GM18520 (cell line): ENCODE measurements around the gene TMF1.

Experiments used
- ATAC-seq: cut with Tn5 transposase; IDR thresholded peaks from one replicate; pipeline ENCODE4 v1.9.1; 2021; ENCODE audit not compliant: unreplicated experiment

TMF1 gene

GRCh38 chr3:69080233-69080920 lies 28.2 kb upstream of the TMF1 start, which contains the start of gene UBA3:
Gene UBA3 (minus strand): TSS chr3:69080365. CDS start chr3:69080353, 12 bp downstream.
- ATAC-seq, result peak; percentile 20

- no peak for ATAC-seq
These were observed 27.4 kb upstream of the TMF1 start for GRCh38 chr3:69079269-69080159.

GRCh38 chr3:69072928-69073327 lies 20.8 kb upstream of the TMF1 start:
- no peak for ATAC-seq

- ATAC-seq, result no peak
These were observed 14.0 kb upstream of the TMF1 start for GRCh38 chr3:69066121-69066520.

- ATAC-seq, result no peak
These were observed 13.3 kb upstream of the TMF1 start for GRCh38 chr3:69065318-69065964.

- ATAC-seq, result no peak
These were observed 11.5 kb upstream of the TMF1 start for GRCh38 chr3:69063636-69064035.

GRCh38 chr3:69059688-69060087 lies 7.6 kb upstream of the TMF1 start:
- no peak for ATAC-seq

- ATAC-seq, result no peak
These were observed 6.8 kb upstream of the TMF1 start for GRCh38 chr3:69058947-69059224.

GRCh38 chr3:69058180-69058946 lies 6.2 kb upstream of the TMF1 start:
- peak; percentile 86 for ATAC-seq

GRCh38 chr3:69052472-69052898 lies 352 bp upstream of the TMF1 start:
- ATAC-seq, result no peak

- ATAC-seq, result no peak
These were observed 3.1 kb downstream of the TMF1 start for GRCh38 chr3:69048990-69049389.

- no peak for ATAC-seq
These were observed 7.5 kb downstream of the TMF1 start for GRCh38 chr3:69044608-69045007.

GRCh38 chr3:69033470-69033869 lies 18.7 kb downstream of the TMF1 start:
- no peak for ATAC-seq

- ATAC-seq, result no peak
These were observed 19.4 kb downstream of the TMF1 start for GRCh38 chr3:69032737-69033136.

GRCh38 chr3:69032142-69032541 lies 20.0 kb downstream of the TMF1 start:
- no peak for ATAC-seq

GRCh38 chr3:69031635-69032034 lies 20.5 kb downstream of the TMF1 start:
- no peak for ATAC-seq

GRCh38 chr3:69020857-69021256 lies 31.3 kb downstream of the TMF1 start:
- no peak for ATAC-seq

- no peak for ATAC-seq
These were observed 31.7 kb downstream of the TMF1 start for GRCh38 chr3:69020424-69020823.

GRCh38 chr3:69016901-69017300 lies 35.2 kb downstream of the TMF1 start:
- no peak for ATAC-seq

- no peak for ATAC-seq
These were observed 36.0 kb downstream of the TMF1 start for GRCh38 chr3:69016102-69016501.

- ATAC-seq, result no peak
These were observed 38.0 kb downstream of the TMF1 start for GRCh38 chr3:69014022-69014580.
